Neural cell (in vitro differentiated cells): ENCODE measurements around the gene FAM227A.

Source experiments
- EP300 ChIP-seq: fragments of 450-650 bp; conservative IDR thresholded peaks from 2 replicates; pipeline ENCODE4 v1.6.1; 2014; ENCODE audit warnings: antibody characterized with exemption, mild to moderate bottlenecking, moderate library complexity; ENCODE audit not compliant: poor library complexity, severe bottlenecking
- MXI1 ChIP-seq: fragments of 450-650 bp; conservative IDR thresholded peaks from 2 replicates; pipeline ENCODE4 v1.6.1; 2014; ENCODE audit warnings: antibody characterized with exemption, mild to moderate bottlenecking; ENCODE audit not compliant: poor library complexity, severe bottlenecking
- POLR2AphosphoS5 ChIP-seq: IDR thresholded peaks from 2 replicates; pipeline ENCODE4 v1.6.1; 2012
- RAD21 ChIP-seq: fragments of 450-650 bp; conservative IDR thresholded peaks from 2 replicates; pipeline ENCODE4 v1.6.1; 2014; ENCODE audit warnings: antibody characterized with exemption, mild to moderate bottlenecking, moderate library complexity
- SMC3 ChIP-seq: fragments of 450-650 bp; conservative IDR thresholded peaks from 2 replicates; pipeline ENCODE4 v1.6.1; 2014; ENCODE audit warnings: antibody characterized with exemption, mild to moderate bottlenecking, moderate library complexity; ENCODE audit not compliant: poor library complexity
- TAF1 ChIP-seq: IDR thresholded peaks from 2 replicates; pipeline ENCODE4 v1.6.1; 2012; ENCODE audit warnings: low read depth
- TF ChIP-seq, protein P1 (sequence below): fragments of 450-650 bp; IDR thresholded peaks from 2 replicates; pipeline ENCODE4 v1.5.1; 2014; ENCODE audit warnings: antibody characterized with exemption, mild to moderate bottlenecking, moderate library complexity; ENCODE audit not compliant: poor library complexity, severe bottlenecking
- TF ChIP-seq, protein P2 (sequence below): IDR thresholded peaks from 2 replicates; pipeline ENCODE4 v1.6.1; 2012; ENCODE audit warnings: borderline replicate concordance

DNA sequence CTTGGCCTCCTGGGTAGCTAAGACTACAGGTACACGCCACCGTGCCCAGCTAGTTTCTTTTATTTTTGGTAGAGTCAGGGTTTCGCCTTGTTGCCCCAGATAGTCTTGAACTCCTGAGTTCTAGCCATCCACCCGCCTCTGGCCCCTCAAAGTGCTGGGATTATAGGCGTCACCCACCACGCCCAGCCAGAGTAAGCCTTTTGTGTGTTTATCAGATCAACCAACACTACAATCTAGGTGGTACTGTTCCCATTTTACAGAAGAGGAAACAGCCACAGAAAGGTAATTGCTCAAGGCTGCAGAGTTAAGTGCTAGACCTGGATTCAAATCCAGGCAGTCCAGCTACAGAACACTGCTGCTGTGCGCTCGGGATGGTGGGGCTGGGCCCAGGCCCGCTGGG is 28.7 kb upstream of the FAM227A start:
- TF ChIP-seq, protein P1, sequence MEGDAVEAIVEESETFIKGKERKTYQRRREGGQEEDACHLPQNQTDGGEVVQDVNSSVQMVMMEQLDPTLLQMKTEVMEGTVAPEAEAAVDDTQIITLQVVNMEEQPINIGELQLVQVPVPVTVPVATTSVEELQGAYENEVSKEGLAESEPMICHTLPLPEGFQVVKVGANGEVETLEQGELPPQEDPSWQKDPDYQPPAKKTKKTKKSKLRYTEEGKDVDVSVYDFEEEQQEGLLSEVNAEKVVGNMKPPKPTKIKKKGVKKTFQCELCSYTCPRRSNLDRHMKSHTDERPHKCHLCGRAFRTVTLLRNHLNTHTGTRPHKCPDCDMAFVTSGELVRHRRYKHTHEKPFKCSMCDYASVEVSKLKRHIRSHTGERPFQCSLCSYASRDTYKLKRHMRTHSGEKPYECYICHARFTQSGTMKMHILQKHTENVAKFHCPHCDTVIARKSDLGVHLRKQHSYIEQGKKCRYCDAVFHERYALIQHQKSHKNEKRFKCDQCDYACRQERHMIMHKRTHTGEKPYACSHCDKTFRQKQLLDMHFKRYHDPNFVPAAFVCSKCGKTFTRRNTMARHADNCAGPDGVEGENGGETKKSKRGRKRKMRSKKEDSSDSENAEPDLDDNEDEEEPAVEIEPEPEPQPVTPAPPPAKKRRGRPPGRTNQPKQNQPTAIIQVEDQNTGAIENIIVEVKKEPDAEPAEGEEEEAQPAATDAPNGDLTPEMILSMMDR = no peak
- TF ChIP-seq EP300 = no peak
- TF ChIP-seq POLR2AphosphoS5 = no peak
- TF ChIP-seq, protein P2, sequence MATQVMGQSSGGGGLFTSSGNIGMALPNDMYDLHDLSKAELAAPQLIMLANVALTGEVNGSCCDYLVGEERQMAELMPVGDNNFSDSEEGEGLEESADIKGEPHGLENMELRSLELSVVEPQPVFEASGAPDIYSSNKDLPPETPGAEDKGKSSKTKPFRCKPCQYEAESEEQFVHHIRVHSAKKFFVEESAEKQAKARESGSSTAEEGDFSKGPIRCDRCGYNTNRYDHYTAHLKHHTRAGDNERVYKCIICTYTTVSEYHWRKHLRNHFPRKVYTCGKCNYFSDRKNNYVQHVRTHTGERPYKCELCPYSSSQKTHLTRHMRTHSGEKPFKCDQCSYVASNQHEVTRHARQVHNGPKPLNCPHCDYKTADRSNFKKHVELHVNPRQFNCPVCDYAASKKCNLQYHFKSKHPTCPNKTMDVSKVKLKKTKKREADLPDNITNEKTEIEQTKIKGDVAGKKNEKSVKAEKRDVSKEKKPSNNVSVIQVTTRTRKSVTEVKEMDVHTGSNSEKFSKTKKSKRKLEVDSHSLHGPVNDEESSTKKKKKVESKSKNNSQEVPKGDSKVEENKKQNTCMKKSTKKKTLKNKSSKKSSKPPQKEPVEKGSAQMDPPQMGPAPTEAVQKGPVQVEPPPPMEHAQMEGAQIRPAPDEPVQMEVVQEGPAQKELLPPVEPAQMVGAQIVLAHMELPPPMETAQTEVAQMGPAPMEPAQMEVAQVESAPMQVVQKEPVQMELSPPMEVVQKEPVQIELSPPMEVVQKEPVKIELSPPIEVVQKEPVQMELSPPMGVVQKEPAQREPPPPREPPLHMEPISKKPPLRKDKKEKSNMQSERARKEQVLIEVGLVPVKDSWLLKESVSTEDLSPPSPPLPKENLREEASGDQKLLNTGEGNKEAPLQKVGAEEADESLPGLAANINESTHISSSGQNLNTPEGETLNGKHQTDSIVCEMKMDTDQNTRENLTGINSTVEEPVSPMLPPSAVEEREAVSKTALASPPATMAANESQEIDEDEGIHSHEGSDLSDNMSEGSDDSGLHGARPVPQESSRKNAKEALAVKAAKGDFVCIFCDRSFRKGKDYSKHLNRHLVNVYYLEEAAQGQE = no peak
- no peak for TF ChIP-seq RAD21
- TF ChIP-seq TAF1 = no peak
- no peak for TF ChIP-seq SMC3
- TF ChIP-seq MXI1 = no peak
